HEK293T (cell line): Measurements from ENCODE around the gene USP32.
"Not testable (repeated sequence)": the region's sequence is repeated elsewhere in the genome, so short reads cannot be mapped to it uniquely, and the experiment has no call there.

Experiments
- CTCF ChIA-PET: fragments of 350-600 bp; formaldehyde crosslinking; extraction: SDS; loops from one replicate; lab custom pipeline; 2021; ENCODE audit warnings: antibody characterized with exemption, inconsistent platforms; lab: Yijun Ruan, JAX
- POLR2A ChIA-PET: fragments of 350-600 bp; formaldehyde crosslinking; extraction: SDS; loops from one replicate; lab custom pipeline; 2020; ENCODE audit warnings: antibody characterized with exemption, inconsistent platforms; lab: Yijun Ruan, JAX
- DNase-seq: peaks from one replicate; pipeline ENCODE4 v3.0.0; 2012; ENCODE audit warnings: mixed read lengths; ENCODE audit errors: extremely low spot score
- ARNT ChIP-seq: fragments of 450-650 bp; IDR thresholded peaks from 2 replicates; pipeline ENCODE4 v1.6.1; 2017; ENCODE audit warnings: mild to moderate bottlenecking
- BHLHE40 ChIP-seq: fragments of 450-650 bp; IDR thresholded peaks from 2 replicates; pipeline ENCODE4 v1.6.1; 2016; ENCODE audit warnings: mild to moderate bottlenecking, moderate library complexity, borderline replicate concordance
- CTBP1 ChIP-seq: fragments of 450-650 bp; IDR thresholded peaks from 2 replicates; pipeline ENCODE4 v1.6.1; 2016; ENCODE audit warnings: borderline replicate concordance
- ELF4 ChIP-seq: fragments of 450-650 bp; IDR thresholded peaks from 2 replicates; pipeline ENCODE4 v1.6.1; 2017; ENCODE audit warnings: antibody characterized with exemption
- FOXA1 ChIP-seq: fragments of 450-650 bp; IDR thresholded peaks from 2 replicates; pipeline ENCODE4 v1.6.1; 2016; ENCODE audit warnings: mild to moderate bottlenecking
- FOXK2 ChIP-seq: fragments of 450-650 bp; IDR thresholded peaks from 2 replicates; pipeline ENCODE4 v1.6.1; 2016; ENCODE audit warnings: mild to moderate bottlenecking
- FOXM1 ChIP-seq: fragments of 450-650 bp; IDR thresholded peaks from 2 replicates; pipeline ENCODE4 v1.6.1; 2017; ENCODE audit warnings: mild to moderate bottlenecking, borderline replicate concordance
- HDGF ChIP-seq: fragments of 450-650 bp; IDR thresholded peaks from 2 replicates; pipeline ENCODE4 v1.6.1; 2017; ENCODE audit warnings: antibody characterized with exemption, borderline replicate concordance
- L3MBTL2 ChIP-seq: fragments of 450-650 bp; conservative IDR thresholded peaks from 2 replicates; pipeline ENCODE4 v1.6.1; 2016; ENCODE audit warnings: mild to moderate bottlenecking
- LEF1 ChIP-seq: fragments of 450-650 bp; IDR thresholded peaks from 2 replicates; pipeline ENCODE4 v1.6.1; 2017; ENCODE audit warnings: mild to moderate bottlenecking, borderline replicate concordance
- NFRKB ChIP-seq: fragments of 450-650 bp; IDR thresholded peaks from 2 replicates; pipeline ENCODE4 v1.6.1; 2016; ENCODE audit warnings: mild to moderate bottlenecking, moderate library complexity
- SP1 ChIP-seq: fragments of 450-650 bp; IDR thresholded peaks from 2 replicates; pipeline ENCODE4 v1.6.1; 2017
- SUZ12 ChIP-seq: fragments of 450-650 bp; IDR thresholded peaks from 2 replicates; pipeline ENCODE4 v1.6.1; 2016; ENCODE audit warnings: mild to moderate bottlenecking
- TARDBP ChIP-seq: fragments of 450-650 bp; IDR thresholded peaks from 2 replicates; pipeline ENCODE4 v1.6.1; 2016
- ZNF384 ChIP-seq: fragments of 450-650 bp; IDR thresholded peaks from 2 replicates; pipeline ENCODE4 v1.6.1; 2016
- TF ChIP-seq, protein P1 (sequence below): fragments of 450-650 bp; IDR thresholded peaks from 2 replicates; pipeline ENCODE4 v1.6.1; 2016

USP32 gene

DNA sequence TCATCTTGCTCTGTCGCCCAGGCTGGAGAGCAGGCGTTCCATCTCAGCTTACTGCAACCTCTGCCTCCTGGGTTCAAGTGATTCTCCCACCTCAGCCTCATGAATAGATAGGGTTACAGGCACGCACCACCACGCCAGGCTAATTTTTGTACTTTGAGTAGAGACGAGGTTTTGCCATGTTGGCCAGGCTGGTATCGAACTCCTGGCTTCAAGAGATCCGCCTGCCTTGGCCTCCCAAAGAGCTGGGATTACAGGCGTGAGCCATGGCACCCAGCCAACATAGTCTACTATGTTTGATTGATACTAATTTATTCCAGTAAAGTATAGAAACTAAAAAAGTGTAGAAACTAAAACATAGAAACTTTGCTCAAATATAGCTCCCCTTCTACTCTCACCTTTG, 147.3 kb downstream of the USP32 start:
- ChIA-PET CTCF (interaction anchor here (2.8 kb wide), 1 partner anchor 13 kb away, joined by 10 read pairs; no protein-coding TSS in a partner anchor), POLR2A (no interaction called here)
- DNase-seq, result no peak
- TF ChIP-seq FOXM1 (no peak), NFRKB (no peak), BHLHE40 (no peak), FOXA1 (no peak), FOXK2 (no peak), ARNT (no peak), SP1 (no peak), LEF1 (no peak), SUZ12 (no peak), HDGF (no peak), TARDBP (no peak), L3MBTL2 (no peak), ELF4 (no peak), ZNF384 (no peak), CTBP1 (no peak)

DNA sequence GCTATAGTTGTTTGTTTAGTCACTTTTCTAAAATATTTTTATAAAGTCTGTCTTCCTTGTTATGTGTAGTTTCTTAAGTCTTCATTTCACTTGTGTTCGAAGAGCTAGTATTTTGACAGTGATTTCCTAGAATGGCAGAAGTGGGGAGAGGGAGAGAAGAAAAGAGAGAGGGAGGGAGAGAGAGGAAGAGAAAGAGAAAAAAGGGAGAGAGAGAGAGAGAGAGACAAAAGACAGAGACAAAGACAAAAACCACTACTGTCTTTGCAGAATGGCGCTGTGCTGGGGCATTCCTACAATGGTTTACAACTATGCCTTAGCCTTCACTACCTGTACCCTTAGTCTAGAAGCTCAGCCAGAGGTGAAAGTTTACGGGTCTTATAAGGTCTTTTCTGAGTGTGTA, 151.6 kb downstream of the USP32 start:
- TF ChIP-seq FOXK2 (no peak), SUZ12 (no peak), SP1 (no peak), ARNT (no peak), CTBP1 (no peak), FOXM1 (no peak), LEF1 (no peak), BHLHE40 (no peak), ZNF384 (no peak), TARDBP (no peak), HDGF (no peak), NFRKB (no peak), ELF4 (no peak)
- TF ChIP-seq, protein P1, sequence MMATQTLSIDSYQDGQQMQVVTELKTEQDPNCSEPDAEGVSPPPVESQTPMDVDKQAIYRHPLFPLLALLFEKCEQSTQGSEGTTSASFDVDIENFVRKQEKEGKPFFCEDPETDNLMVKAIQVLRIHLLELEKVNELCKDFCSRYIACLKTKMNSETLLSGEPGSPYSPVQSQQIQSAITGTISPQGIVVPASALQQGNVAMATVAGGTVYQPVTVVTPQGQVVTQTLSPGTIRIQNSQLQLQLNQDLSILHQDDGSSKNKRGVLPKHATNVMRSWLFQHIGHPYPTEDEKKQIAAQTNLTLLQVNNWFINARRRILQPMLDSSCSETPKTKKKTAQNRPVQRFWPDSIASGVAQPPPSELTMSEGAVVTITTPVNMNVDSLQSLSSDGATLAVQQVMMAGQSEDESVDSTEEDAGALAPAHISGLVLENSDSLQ, result no peak
- no peak for DNase-seq
- CTCF ChIA-PET, result no interaction called here
- POLR2A ChIA-PET, result no interaction called here

DNA sequence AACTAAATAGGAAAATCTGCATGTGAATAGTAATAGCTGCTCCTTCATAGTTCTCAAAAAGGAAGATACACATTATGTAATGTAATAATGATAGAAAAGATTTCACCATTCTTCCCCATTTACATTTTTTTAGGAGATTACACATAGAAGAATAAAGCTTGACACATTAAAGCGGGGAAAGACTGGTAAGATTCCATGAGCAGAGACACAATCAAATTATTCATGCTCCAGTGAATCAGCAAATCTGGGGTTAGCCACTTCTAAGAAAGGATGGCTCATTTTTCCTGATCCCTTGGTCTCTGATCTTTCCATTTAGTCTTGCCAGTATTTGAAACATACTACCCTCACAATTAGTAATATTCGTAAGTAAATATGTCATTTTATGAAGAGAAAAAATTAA, 160.2 kb downstream of the USP32 start:
- ChIA-PET POLR2A (interaction anchor here (1.1 to 1.2 kb wide), 2 partner anchors 152 to 161 kb away, joined by 3 read pairs; partner anchors contain the start of gene USP32), CTCF (interaction anchor here (0.7 to 2.0 kb wide), 8 partner anchors 10 to 211 kb away, joined by 3 to 10 read pairs (median 3); no protein-coding TSS in a partner anchor)
- DNase-seq, result no peak
- TF ChIP-seq LEF1, result no peak
- TF ChIP-seq BHLHE40, result no peak
- no peak for TF ChIP-seq FOXM1
- no peak for TF ChIP-seq L3MBTL2
- TF ChIP-seq TARDBP, result no peak
- TF ChIP-seq CTBP1, result no peak

DNA sequence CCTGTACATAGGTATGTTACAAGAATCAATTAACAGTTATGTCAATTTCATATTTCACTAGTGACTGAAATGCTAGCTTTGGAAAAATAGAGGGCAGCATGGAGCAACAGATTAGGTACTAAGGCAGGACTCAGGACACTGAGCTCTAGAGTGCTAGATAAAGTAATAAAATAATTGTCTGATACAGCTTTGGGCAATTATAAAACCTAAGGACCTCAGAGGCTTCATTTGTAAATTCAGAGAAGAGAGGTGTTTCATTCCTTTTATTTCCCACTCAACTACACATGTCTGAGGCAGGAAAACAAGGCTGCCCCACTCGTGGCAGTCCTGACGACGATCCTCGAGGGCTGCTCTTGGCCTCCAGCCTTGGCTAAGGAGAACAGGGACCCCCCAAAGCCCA, 160.7 kb downstream of the USP32 start:
- no peak for DNase-seq
- no peak for TF ChIP-seq FOXK2
- no peak for TF ChIP-seq ARNT
- no peak for TF ChIP-seq TARDBP
- no peak for TF ChIP-seq CTBP1
- no peak for TF ChIP-seq FOXM1
- no peak for TF ChIP-seq ZNF384
- TF ChIP-seq BHLHE40, result no peak
- TF ChIP-seq FOXA1, result no peak
- TF ChIP-seq LEF1, result no peak
- TF ChIP-seq ELF4, result no peak
- TF ChIP-seq HDGF, result no peak
- no peak for TF ChIP-seq SUZ12
- TF ChIP-seq NFRKB, result no peak
- TF ChIP-seq, protein P1, result no peak
- TF ChIP-seq L3MBTL2, result no peak
- TF ChIP-seq SP1, result no peak
- CTCF ChIA-PET, result interaction anchor here (0.5 to 2.0 kb wide), 10 partner anchors 9 to 954 kb away, joined by 3 to 10 read pairs (median 3); no protein-coding TSS in a partner anchor
- POLR2A ChIA-PET, result interaction anchor here (1.2 kb wide), 1 partner anchor 152 kb away, joined by 3 read pairs; no protein-coding TSS in a partner anchor

DNA sequence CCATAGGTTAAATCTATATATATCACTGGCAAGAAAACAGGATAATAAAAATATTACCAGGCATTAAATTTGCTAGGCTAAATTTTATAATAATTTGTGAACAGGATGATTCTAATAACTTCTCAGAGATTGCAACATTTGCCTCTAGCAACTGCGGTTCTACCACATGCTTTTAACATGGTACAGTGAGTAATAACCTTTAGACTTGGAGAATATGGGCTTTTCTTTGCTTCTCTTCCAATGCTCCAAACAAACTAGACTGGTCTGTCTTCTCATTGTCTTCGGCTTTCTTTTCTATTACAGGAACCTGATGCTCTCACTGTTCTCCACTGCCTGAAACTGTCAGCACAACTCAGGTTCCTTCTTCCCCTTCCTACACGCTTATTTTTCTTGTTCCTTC, 161.6 kb downstream of the USP32 start:
- DNase-seq, result no peak
- ChIA-PET POLR2A (no interaction called here), CTCF (interaction anchor here (0.6 to 1.6 kb wide), 2 partner anchors 157 to 195 kb away, joined by 4 to 5 read pairs; no protein-coding TSS in a partner anchor)
- TF ChIP-seq, protein P1, result no peak
- TF ChIP-seq NFRKB (no peak), ZNF384 (no peak), SP1 (no peak)

DNA sequence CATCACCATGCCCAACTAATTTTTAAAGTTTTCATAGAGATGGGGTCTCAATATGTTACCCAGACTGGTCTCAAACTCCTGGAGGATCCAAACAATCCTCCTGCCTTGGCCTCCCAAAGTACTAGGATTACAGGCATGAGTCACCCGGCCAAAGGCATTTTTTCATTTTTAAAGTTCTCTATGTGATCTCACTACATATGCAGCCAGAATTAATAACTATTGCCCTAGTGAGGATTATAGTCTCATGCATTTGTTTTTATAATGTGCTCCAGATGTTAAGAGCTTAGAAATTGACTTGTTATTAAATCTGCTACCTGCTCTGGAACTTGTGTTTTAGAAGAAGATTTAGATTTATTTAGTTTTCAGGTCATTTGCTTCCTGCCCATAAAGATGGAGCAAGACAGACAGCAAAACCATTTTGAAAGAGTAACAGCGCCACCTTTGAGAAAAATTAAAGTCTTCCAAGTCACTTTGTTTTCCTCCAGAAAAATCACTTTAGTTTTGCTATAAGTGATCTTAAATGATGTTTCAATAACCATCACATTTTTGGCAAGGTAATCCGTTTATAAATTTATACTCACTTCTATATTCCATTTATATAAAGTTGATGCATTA, 162.6 kb downstream of the USP32 start:
- TF ChIP-seq NFRKB (no peak), FOXK2 (no peak), FOXA1 (no peak), ZNF384 (no peak), SUZ12 (no peak), L3MBTL2 (no peak), FOXM1 (no peak), BHLHE40 (no peak), SP1 (no peak)
- CTCF ChIA-PET, result no interaction called here
- DNase-seq, result no peak
- POLR2A ChIA-PET, result no interaction called here

DNA sequence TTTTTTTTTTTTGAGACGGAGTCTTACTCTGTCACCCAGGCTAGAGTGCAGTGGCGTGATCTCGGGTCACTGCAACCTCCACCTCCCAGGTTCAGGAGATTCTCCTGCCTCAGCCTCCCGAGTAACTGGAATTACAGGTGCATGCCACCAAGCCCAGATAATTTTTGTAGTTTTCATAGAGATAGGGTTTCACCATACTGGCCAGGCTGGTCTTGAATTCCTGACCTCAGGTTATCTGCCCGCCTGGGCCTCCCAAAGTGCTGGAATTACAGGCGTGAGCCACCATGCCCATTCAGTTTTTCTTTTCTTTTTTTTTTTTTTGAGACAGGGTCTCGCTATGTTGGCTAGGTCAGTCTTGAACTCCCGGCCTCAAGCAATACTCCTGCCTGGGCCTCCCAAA, 164.7 kb downstream of the USP32 start:
- POLR2A ChIA-PET, CTCF ChIA-PET, DNase-seq: not testable (repeated sequence)
